ENCODE results near the gene DRAM2.

GRCh38 chr1:111140680-111140967, 731 bp upstream of the DRAM2 start:
- TF ChIP-seq CTCF (IDR thresholded peaks at IDR 0.05; ENCODE audit: low read depth, low read length, poor library complexity, severe bottlenecking) (no peak), EZH2phosphoT487 (IDR thresholded peaks at IDR 0.05; ENCODE audit: borderline replicate concordance, low read length) (no peak)
